Measurements from ENCODE around the gene PHIP. TPM values are rescaled to one million over a fixed set of nuclear protein-coding genes. Genes with fewer than 3 reads are reported as not detected.

The PHIP gene
- total and polyA plus RNA-seq, 2 experiments from 2014 or later: 48.0 to 65.4 TPM

- TF ChIP-seq ETS1 (IDR thresholded peaks at IDR 0.05) (no peak), EZH2 (IDR thresholded peaks at IDR 0.05; ENCODE audit: low read depth, unreplicated experiment) (no peak), REST (IDR thresholded peaks at IDR 0.05; ENCODE audit: unreplicated experiment) (no peak), EZH2phosphoT487 (IDR thresholded peaks at IDR 0.05; ENCODE audit: unreplicated experiment) (no peak)
These were observed 11.2 kb downstream of the PHIP start (continued) for GRCh38 chr6:79066828-79067227.

- no peaks in the 10 kb centered on the region for H3K27me3 Mint-ChIP-seq (ENCODE audit: insufficient read depth, low read depth, poor library complexity)
- H3K4me1 ChIP-seq (ENCODE audit: insufficient read depth): peaks cover 14% of the 10 kb centered on the region; the same call in 1 of the 2 replicates
- H3K9me2 ChIP-seq (ENCODE audit: insufficient read depth): no peaks in the 10 kb centered on the region
- H3K36me3 Mint-ChIP-seq (ENCODE audit: low read depth): peaks cover 6% of the 10 kb centered on the region; the same call in 1 of the 3 replicates
- DNase-seq (ENCODE audit: low spot score) (no peak), ATAC-seq (no peak)
- no peak overlapping the region for H2AFZ ChIP-seq
- peaks cover 38% of the 10 kb centered on the region for H4K20me1 ChIP-seq (replicated peaks; ENCODE audit: insufficient read depth)
- no peaks in the 10 kb centered on the region for H3F3A ChIP-seq (replicated peaks; ENCODE audit: low read depth)
- no peak for TF ChIP-seq STAT1 (IDR thresholded peaks at IDR 0.05; ENCODE audit: unreplicated experiment)
- H3K36me3 ChIP-seq (ENCODE audit: insufficient read depth): no peaks in the 10 kb centered on the region
- peaks cover 99% of the 10 kb centered on the region for H3K79me2 ChIP-seq (replicated peaks; ENCODE audit: insufficient read depth)
- no peaks in the 10 kb centered on the region for H3K27me3 ChIP-seq (ENCODE audit: insufficient read depth)
- no peak overlapping the region for H3K27ac ChIP-seq (ENCODE audit: low read depth)
- no peak overlapping the region for H3K4me3 ChIP-seq
- peaks cover 17% of the 10 kb centered on the region; the same call in 2 of the 3 replicates for H3K4me1 Mint-ChIP-seq
- H3K27ac Mint-ChIP-seq: no peak overlapping the region
- no peak overlapping the region for H3K4me2 ChIP-seq
- no peak overlapping the region for H3K4me3 Mint-ChIP-seq
- no peaks in the 10 kb centered on the region for H3K9me3 Mint-ChIP-seq
These were observed 11.7 kb downstream of the PHIP start for GRCh38 chr6:79066330-79066729.

DNA sequence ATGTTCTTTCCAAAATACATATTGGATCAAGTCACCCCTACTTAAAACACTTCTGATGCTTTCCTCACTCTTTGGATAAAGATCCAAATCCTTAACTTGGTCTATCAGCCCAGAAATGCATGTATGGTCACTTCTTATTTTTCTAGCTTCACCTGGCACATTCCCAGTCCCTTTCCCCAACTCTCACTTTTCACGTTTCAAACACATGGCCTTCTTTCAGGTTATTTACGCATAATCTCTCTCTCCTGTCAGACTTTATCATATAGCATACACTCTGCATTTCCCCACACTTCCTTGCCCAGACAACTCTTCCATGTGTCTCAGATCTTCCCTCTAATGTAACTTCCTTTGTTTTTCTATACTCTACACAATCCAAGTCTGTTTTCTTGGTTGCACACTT, 12.8 kb downstream of the PHIP start:
- DNase-seq (ENCODE audit: low spot score) (no peak), ATAC-seq (no peak)
- H2AFZ ChIP-seq: no peak overlapping the region
- no peaks in the 10 kb centered on the region for H3K9me2 ChIP-seq (ENCODE audit: insufficient read depth)
- H3K4me2 ChIP-seq: no peak overlapping the region
- H3K4me3 Mint-ChIP-seq: no peak overlapping the region
- peaks cover 36% of the 10 kb centered on the region for H4K20me1 ChIP-seq (replicated peaks; ENCODE audit: insufficient read depth)
- H3K9me3 Mint-ChIP-seq: no peaks in the 10 kb centered on the region
- H3K27ac ChIP-seq (ENCODE audit: low read depth): no peak overlapping the region
- H3K4me3 ChIP-seq: no peak overlapping the region
- H3K27me3 Mint-ChIP-seq (ENCODE audit: insufficient read depth, low read depth, poor library complexity): no peaks in the 10 kb centered on the region
- H3K79me2 ChIP-seq (replicated peaks; ENCODE audit: insufficient read depth): peaks cover 99% of the 10 kb centered on the region
- no peaks in the 10 kb centered on the region for H3F3A ChIP-seq (replicated peaks; ENCODE audit: low read depth)
- H3K4me1 ChIP-seq (ENCODE audit: insufficient read depth): peaks cover 14% of the 10 kb centered on the region; the same call in 1 of the 2 replicates
- peaks cover 8% of the 10 kb centered on the region; the same call in 2 of the 3 replicates for H3K4me1 Mint-ChIP-seq
- H3K27me3 ChIP-seq (ENCODE audit: insufficient read depth): no peaks in the 10 kb centered on the region
- peaks cover 7% of the 10 kb centered on the region; the same call in 1 of the 2 replicates for H3K36me3 ChIP-seq (ENCODE audit: insufficient read depth)
- H3K27ac Mint-ChIP-seq: no peak overlapping the region
- peaks cover 5% of the 10 kb centered on the region; the same call in 2 of the 3 replicates for H3K36me3 Mint-ChIP-seq (ENCODE audit: low read depth)
- no peak for TF ChIP-seq EZH2 (IDR thresholded peaks at IDR 0.05; ENCODE audit: low read depth, unreplicated experiment)
- TF ChIP-seq CREB1 (CRISPR knock-in tag; IDR thresholded peaks at IDR 0.05; ENCODE audit: low read depth): no peak
- no peak for TF ChIP-seq STAT1 (IDR thresholded peaks at IDR 0.05; ENCODE audit: unreplicated experiment)
- TF ChIP-seq JUNB (IDR thresholded peaks at IDR 0.05; ENCODE audit: unreplicated experiment): no peak
- no peak for TF ChIP-seq ETS1 (IDR thresholded peaks at IDR 0.05)
- no peak for TF ChIP-seq POLR2AphosphoS5 (IDR thresholded peaks at IDR 0.05; ENCODE audit: low read depth)
